Medulla oblongata (tissue), 1 donor: ENCODE measurements around the gene GRID2.
"Not testable (repeated sequence)": the region's sequence is repeated elsewhere in the genome, so short reads cannot be mapped to it uniquely, and the experiment has no call there.

Experiments used
- DNase-seq: peaks from one replicate; pipeline ENCODE4 v3.0.0-alpha.2; 2015; ENCODE audit errors: extremely low spot score

Gene GRID2

GRCh38 chr4:93670434-93670833 is 1366.7 kb downstream of the GRID2 start:
- DNase-seq = no peak

- DNase-seq = no peak
Observed at GRCh38 chr4:93671093-93671492, 1367.3 kb downstream of the GRID2 start.

GRCh38 chr4:93676937-93677336 is 1373.2 kb downstream of the GRID2 start:
- DNase-seq = not testable (repeated sequence)

- no peak for DNase-seq
Observed at GRCh38 chr4:93684571-93684970, 1380.8 kb downstream of the GRID2 start.

- no peak for DNase-seq
Observed at GRCh38 chr4:93687304-93687703, 1383.5 kb downstream of the GRID2 start.

GRCh38 chr4:93688978-93689377 is 1385.2 kb downstream of the GRID2 start:
- DNase-seq = no peak

GRCh38 chr4:93693141-93693540 is 1389.4 kb downstream of the GRID2 start:
- DNase-seq = no peak

GRCh38 chr4:93698686-93699085 is 1394.9 kb downstream of the GRID2 start:
- DNase-seq = no peak

- no peak for DNase-seq
Observed at GRCh38 chr4:93700571-93700970, 1396.8 kb downstream of the GRID2 start.

- DNase-seq = peak; percentile 54
Observed at GRCh38 chr4:93710101-93710846, 1406.5 kb downstream of the GRID2 start.

GRCh38 chr4:93710847-93711430 is 1407.2 kb downstream of the GRID2 start:
- no peak for DNase-seq

- DNase-seq = no peak
Observed at GRCh38 chr4:93718233-93718632, 1414.5 kb downstream of the GRID2 start.

GRCh38 chr4:93719552-93719951 is 1415.8 kb downstream of the GRID2 start:
- DNase-seq = no peak

- no peak for DNase-seq
Observed at GRCh38 chr4:93722446-93722845, 1418.7 kb downstream of the GRID2 start.

GRCh38 chr4:93730251-93730650 is 1426.5 kb downstream of the GRID2 start:
- DNase-seq = no peak

- no peak for DNase-seq
Observed at GRCh38 chr4:93730760-93731159, 1427.0 kb downstream of the GRID2 start.

GRCh38 chr4:93731456-93731855 is 1427.7 kb downstream of the GRID2 start:
- DNase-seq = peak; percentile 16

- no peak for DNase-seq
Observed at GRCh38 chr4:93732509-93732908, 1428.7 kb downstream of the GRID2 start.

- DNase-seq = no peak
Observed at GRCh38 chr4:93740890-93741289, 1437.1 kb downstream of the GRID2 start.

GRCh38 chr4:93743022-93743421 is 1439.3 kb downstream of the GRID2 start:
- DNase-seq = no peak

GRCh38 chr4:93743635-93744034 is 1439.9 kb downstream of the GRID2 start:
- no peak for DNase-seq

- no peak for DNase-seq
Observed at GRCh38 chr4:93744961-93745360, 1441.2 kb downstream of the GRID2 start.

- DNase-seq = no peak
Observed at GRCh38 chr4:93746031-93746430, 1442.3 kb downstream of the GRID2 start.

GRCh38 chr4:93747220-93747619 is 1443.5 kb downstream of the GRID2 start:
- DNase-seq = no peak
